Measurements from ENCODE around the gene FCN1.

Gene FCN1

GRCh38 chr9:134890155-134890495 lies 27.6 kb downstream of the FCN1 start:
- Histone ChIP-seq H3K36me3 (no peaks in the 10 kb centered on the region), H3K4me1 (no peaks in the 10 kb centered on the region; the same call in 1 of the 2 replicates), H3K9me3 (no peaks in the 10 kb centered on the region; the same call in 1 of the 2 replicates), H3K4me3 (ENCODE audit: low read depth, low read length) (no peak overlapping the region), H3K27me3 (no peaks in the 10 kb centered on the region)
- no peak for TF ChIP-seq CTCF (IDR thresholded peaks at IDR 0.05; ENCODE audit: low read depth, low read length)
- no peak for DNase-seq

- no peak for DNase-seq
- Histone ChIP-seq H3K36me3 (no peaks in the 10 kb centered on the region), H3K9me3 (no peaks in the 10 kb centered on the region), H3K4me1 (no peaks in the 10 kb centered on the region; the same call in 1 of the 2 replicates), H3K4me3 (ENCODE audit: low read depth, low read length) (no peak overlapping the region), H3K27me3 (no peaks in the 10 kb centered on the region)
- no peak for TF ChIP-seq CTCF (IDR thresholded peaks at IDR 0.05; ENCODE audit: low read depth, low read length)
Observed at GRCh38 chr9:134889386-134890154, 28.1 kb downstream of the FCN1 start.

DNA sequence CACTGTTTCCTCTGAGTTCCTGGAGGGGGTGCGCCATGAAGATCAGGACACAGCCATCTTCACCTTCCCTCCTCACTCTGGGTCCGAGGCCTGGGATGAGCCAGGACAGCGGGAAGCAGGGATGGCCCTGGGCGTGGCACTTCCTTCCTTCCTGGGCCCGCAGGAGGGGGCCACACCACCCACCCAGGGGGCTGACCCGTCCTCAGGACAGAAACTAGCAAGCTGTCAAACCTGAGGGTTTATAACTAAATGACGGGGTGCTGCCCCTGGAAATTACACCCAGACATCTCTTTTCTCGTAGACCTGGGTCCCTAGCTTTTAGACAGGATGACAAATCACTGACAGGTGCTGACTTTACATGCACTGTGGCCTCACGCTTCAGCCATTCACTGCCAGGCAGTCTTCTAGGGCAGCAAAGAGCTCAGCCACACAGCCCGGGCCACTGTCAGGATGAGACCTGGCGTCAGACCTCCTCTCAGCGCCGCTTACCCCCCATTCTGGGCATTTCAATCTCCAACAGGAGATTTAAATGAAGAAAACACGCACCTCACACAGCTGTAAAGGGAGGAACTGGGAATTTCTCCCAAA lies 29.0 kb downstream of the FCN1 start:
- Histone ChIP-seq H3K9me3 (no peaks in the 10 kb centered on the region), H3K4me1 (no peaks in the 10 kb centered on the region; the same call in 1 of the 2 replicates), H3K27me3 (no peaks in the 10 kb centered on the region), H3K36me3 (no peaks in the 10 kb centered on the region), H3K4me3 (ENCODE audit: low read depth, low read length) (no peak overlapping the region)
- no peak for TF ChIP-seq CTCF (IDR thresholded peaks at IDR 0.05; ENCODE audit: low read depth, low read length)
- no peak for DNase-seq

DNA sequence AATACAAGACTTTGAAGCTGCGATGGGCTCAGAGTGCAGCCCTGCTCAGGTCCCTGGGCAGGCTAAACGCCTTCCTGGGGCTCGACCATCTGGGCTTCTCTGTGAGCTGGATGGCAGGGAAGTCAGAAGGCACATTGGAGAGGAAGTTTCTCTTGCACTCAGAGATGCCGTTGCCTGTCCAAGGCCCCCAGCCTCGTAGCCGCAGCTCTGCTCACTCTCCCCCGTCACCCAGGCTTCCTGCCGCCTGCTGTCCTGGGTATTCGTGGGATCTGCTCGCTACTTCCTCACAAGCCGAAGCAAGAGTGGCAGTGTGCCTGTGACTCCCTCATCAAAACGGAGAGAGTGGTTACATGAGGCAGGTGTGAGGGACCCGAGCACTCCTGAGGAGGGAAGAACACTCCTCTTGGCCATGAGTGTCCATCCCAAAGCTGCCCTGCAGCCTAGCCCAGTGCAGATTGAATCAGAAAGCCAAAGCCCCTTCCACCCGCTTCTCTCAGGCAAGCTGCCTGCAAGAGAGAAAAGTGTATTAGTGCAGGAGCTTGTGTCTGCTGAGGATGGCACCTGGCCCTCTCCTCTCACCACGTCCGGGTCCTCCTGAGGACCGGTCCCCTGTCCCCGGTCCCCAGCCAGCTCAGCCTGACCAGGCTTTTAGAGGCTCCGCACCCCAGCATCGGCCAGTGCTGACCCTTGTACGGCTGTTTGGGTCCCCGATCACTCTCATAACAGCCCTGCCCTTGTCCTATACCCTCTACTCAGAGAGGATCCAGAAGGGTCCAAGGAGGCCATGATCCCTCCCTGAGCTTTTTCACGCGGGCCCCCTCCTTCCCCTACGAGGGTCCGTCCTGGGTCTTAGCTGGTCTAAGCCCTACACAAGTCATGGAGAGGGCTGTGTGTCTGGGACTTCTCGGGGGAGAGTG lies 29.8 kb downstream of the FCN1 start:
- TF ChIP-seq CTCF (IDR thresholded peaks at IDR 0.05; ENCODE audit: low read depth, low read length): no peak
- H3K4me1 ChIP-seq: no peaks in the 10 kb centered on the region; the same call in 1 of the 2 replicates
- H3K4me3 ChIP-seq (ENCODE audit: low read depth, low read length): no peak overlapping the region
- no peaks in the 10 kb centered on the region for H3K9me3 ChIP-seq
- H3K27me3 ChIP-seq: no peaks in the 10 kb centered on the region
- DNase-seq: no peak
- no peaks in the 10 kb centered on the region for H3K36me3 ChIP-seq

DNA sequence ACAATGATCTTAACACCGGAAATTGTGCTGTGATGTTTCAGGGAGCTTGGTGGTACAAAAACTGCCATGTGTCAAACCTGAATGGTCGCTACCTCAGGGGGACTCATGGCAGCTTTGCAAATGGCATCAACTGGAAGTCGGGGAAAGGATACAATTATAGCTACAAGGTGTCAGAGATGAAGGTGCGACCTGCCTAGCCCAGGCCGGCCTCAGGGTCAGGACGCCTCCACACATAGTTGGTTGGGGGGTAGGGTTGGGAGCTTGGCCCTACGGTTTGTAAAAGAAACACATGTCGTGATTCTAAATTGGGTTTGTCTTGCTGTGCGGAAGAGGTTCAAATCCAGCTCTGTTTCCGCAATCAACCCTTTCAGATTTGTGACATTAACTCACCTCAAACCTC lies 30.5 kb downstream of the FCN1 start:
- Histone ChIP-seq H3K4me1 (no peaks in the 10 kb centered on the region; the same call in 1 of the 2 replicates), H3K9me3 (no peaks in the 10 kb centered on the region), H3K4me3 (ENCODE audit: low read depth, low read length) (no peak overlapping the region), H3K36me3 (no peaks in the 10 kb centered on the region), H3K27me3 (no peaks in the 10 kb centered on the region)
- TF ChIP-seq CTCF (IDR thresholded peaks at IDR 0.05; ENCODE audit: low read depth, low read length): no peak
- DNase-seq: no peak

Data from BE2C (cell line).